ENCODE data around the gene FRMD6. TPM values are rescaled to one million over a fixed set of nuclear protein-coding genes. Genes with fewer than 3 reads are reported as not detected.

FRMD6 gene
- total and polyA plus RNA-seq, 5 donors = 3.1 to 8.8 (median 8.0) TPM

DNA sequence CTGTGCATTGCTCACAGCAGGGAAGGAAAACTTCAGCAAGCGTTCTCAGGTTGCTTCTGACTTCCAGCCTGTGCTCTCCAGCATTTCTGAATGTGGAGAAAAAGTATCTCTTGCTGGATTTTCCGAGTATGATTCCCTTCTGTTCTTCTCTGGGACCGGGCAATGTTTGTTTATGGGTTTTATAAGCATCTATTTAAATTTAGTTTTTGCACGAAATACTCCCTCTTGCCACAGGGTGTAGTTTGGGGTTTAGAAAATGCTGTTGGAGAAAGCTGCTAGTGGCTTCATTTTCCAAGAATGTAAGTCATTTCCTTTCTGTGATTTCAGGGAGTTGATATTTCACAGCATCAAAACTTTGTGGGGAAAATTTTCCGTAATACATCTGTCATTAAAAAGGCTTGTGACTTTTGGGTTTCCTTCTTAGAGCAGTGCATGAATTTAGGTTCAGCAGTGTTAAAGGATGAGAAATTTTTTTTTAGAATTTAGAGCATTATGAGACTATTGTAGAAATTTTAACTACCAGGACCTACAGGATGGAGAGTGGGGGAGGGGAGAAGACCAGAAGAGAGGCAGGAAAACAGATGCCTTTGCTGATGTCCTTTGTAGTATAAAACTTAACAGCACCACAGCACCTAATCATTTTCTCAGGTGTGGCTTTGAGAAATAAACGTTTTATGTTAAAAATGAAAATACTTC lies 1.5 kb downstream of the FRMD6 start:
- Histone ChIP-seq H3K27ac (ENCODE audit: low read length) (peak overlapping the region; percentile 36), H3K4me1 (ENCODE audit: control insufficient read depth, insufficient read depth, low read length) (no peaks in the 10 kb centered on the region), H3K9me3 (ENCODE audit: control insufficient read depth, low read length) (no peaks in the 10 kb centered on the region), H3K4me3 (ENCODE audit: low read length) (peak overlapping the region; percentile 76), H3K27me3 (ENCODE audit: control insufficient read depth, insufficient read depth) (no peaks in the 10 kb centered on the region)
- DNase-seq = no peak
- WGBS = 8% methylated on average over 6 of the region's 6 CpGs
- ATAC-seq = peak; percentile 13 to 14
- intact Hi-C loops (cut with DNase I) = loop anchor here in 1 of 4 donors (10.0 kb wide), 1 partner anchor 122 kb away; no protein-coding TSS in a partner anchor

DNA sequence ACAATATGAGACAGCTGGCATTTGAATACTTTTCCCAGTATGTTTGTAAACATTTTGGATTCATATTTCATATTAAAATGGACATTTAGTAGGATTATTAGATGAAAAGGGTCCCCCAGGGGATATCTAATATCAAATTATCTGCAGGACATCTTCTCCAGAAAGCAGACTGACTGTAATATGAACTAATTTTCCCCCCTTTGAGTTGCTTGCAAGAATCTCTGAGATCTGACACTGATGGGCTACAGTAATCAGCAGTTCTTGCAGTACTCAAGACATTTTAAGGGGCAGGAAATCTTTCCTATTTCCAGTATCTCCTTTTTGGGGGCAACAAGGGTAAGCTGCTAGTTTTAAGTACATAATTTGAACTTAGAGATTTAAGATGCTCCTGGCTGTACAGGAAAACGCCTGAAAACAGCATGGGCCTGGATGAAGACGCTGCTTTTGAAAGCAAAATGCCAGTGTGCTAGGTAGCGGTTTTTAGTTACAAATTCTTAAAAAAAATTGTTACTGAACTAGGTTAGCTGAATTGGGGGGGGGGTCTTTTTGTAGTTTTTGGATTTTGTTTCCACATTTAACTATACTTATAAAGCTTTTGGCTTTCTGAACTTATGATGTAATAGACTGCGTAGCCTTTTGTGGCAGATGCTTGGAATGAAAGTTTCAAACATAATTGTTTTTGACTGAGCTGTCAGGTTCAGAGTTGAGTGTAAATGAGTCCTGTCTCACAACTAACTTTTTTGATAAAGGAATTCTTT lies 2.2 kb downstream of the FRMD6 start:
- Histone ChIP-seq H3K27me3 (ENCODE audit: control insufficient read depth, insufficient read depth) (no peaks in the 10 kb centered on the region), H3K4me1 (ENCODE audit: control insufficient read depth, insufficient read depth, low read length) (no peaks in the 10 kb centered on the region), H3K4me3 (ENCODE audit: low read length) (peak overlapping the region; percentile 76), H3K9me3 (ENCODE audit: control insufficient read depth, low read length) (no peaks in the 10 kb centered on the region), H3K27ac (ENCODE audit: low read length) (peak overlapping the region; percentile 36)
- DNase-seq (no peak), ATAC-seq (no peak)
- intact Hi-C loops (cut with DNase I) = loop anchor here in 1 of 4 donors (10.0 kb wide), 1 partner anchor 121 kb away; no protein-coding TSS in a partner anchor
- WGBS = 61% methylated on average over 4 of the region's 4 CpGs

DNA sequence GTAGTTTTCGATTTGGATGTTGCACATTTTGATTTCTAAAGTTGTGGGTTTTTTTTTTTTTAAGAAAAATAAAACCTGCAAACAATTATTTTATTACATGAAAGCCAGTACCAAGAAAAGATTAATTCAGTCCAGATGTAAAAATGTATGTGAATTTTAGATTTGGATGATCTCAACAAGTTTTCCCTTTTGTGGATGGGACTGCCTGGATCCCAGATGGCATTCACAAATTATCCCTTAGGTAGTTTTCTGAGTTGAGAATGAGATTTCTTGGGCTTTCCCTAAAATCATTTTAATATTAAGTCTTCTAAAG lies 2.8 kb downstream of the FRMD6 start:
- no peak for DNase-seq
- 60% methylated on average over 1 of the region's 1 CpG for WGBS
- Histone ChIP-seq H3K27me3 (ENCODE audit: control insufficient read depth, insufficient read depth) (no peaks in the 10 kb centered on the region), H3K27ac (ENCODE audit: low read length) (no peak overlapping the region), H3K9me3 (ENCODE audit: control insufficient read depth, low read length) (no peaks in the 10 kb centered on the region), H3K4me3 (ENCODE audit: low read length) (no peak overlapping the region), H3K4me1 (ENCODE audit: control insufficient read depth, insufficient read depth, low read length) (no peaks in the 10 kb centered on the region)
- ATAC-seq = no peak
- intact Hi-C loops (cut with DNase I) = loop anchor here in 1 of 4 donors (10.0 kb wide), 1 partner anchor 120 kb away; no protein-coding TSS in a partner anchor

DNA sequence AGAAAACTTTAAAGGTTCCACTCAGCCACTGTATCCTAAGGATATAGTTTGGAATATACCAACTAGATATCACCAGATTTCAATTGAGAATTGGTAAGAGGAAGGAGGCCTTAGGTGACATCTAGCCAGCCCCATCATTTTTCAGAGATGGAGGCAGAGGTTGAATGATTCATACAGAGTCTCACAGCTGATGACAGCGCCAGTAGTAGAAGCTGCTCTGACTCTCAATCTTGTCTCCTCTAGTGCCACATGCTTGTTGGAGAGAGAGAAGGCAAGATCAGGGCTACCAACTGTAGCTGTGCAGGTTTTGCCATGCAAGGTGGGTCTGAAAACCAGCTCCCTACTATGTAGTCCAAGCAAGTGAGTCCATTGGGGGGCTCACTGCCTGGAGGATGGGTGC lies 6.1 kb downstream of the FRMD6 start:
- Histone ChIP-seq H3K27me3 (ENCODE audit: control insufficient read depth, insufficient read depth) (no peaks in the 10 kb centered on the region), H3K9me3 (ENCODE audit: control insufficient read depth, low read length) (no peaks in the 10 kb centered on the region), H3K27ac (ENCODE audit: low read length) (no peak overlapping the region), H3K4me3 (ENCODE audit: low read length) (no peak overlapping the region), H3K4me1 (ENCODE audit: control insufficient read depth, insufficient read depth, low read length) (no peaks in the 10 kb centered on the region)
- intact Hi-C loops (cut with DNase I) = loop anchor here in 1 of 4 donors (10.0 kb wide), 1 partner anchor 117 kb away; no protein-coding TSS in a partner anchor
- DNase-seq (no peak), ATAC-seq (no peak)
- 96% methylated on average over 1 of the region's 1 CpG for WGBS

DNA sequence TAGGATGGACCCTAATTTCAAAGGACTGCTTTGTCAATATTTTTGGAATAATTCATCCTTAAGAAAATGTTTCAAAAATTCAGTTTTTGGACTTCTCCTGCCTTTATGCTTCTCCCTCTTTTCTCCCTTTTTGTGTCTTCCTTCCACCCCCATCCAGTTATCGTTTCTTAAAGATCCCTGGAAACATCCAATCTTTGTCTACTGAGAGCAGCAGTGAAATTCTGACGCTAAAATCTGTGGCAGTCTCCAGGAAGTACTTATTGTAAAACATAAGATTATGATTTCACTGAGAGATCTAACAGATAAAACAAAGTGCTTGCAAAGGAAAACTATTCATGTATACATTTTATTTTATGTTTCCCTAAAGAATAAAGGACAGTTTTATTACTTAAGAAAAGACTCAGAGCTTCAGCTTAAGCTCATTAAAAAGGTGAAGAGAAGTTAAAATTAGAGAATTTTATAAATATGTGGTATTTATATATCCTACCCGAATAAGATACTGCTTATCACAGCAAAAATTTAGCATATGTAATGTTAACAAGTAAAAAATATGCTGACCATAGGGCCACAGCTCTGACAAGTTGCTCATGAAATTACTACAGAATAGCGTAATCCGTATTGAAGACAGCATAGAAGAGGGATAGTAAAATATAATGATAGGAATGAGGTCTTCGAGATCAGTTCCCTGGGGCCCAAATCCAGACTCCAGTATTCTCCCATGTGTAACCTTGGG lies 6.9 kb downstream of the FRMD6 start:
- intact Hi-C loops (cut with DNase I) = loop anchor here in 1 of 4 donors (10.0 kb wide), 1 partner anchor 116 kb away; no protein-coding TSS in a partner anchor

DNA sequence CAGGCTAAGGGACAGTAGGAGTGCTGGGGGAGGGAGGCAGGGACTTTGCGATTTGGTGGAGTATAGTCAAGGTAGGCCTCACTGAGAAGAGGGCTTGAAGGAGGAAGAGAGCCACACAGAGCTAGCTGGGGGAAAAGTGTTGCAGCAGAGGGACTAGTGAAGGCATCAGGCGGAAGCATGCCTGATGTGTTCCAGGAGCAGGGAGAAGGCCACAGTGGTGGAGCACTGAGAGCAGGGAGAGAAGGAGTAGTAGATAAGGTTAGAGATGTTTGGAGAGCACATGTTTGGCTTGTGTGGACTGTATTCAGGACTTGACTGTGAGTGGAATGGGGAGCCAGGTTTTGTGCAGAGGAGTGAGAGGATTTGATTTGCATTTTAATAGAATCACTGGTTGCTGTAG lies 9.0 kb downstream of the FRMD6 start:
- no peaks in the 10 kb centered on the region for H3K9me3 ChIP-seq (ENCODE audit: control insufficient read depth, low read length)
- ATAC-seq (peak; percentile 39 to 48), DNase-seq (no peak)
- no peak overlapping the region for H3K4me3 ChIP-seq (ENCODE audit: low read length)
- no peak overlapping the region for H3K27ac ChIP-seq (ENCODE audit: low read length)
- H3K27me3 ChIP-seq (ENCODE audit: control insufficient read depth, insufficient read depth) = no peaks in the 10 kb centered on the region
- intact Hi-C loops (cut with DNase I) = no loop called here
- 91% methylated on average over 2 of the region's 2 CpGs for WGBS
- H3K4me1 ChIP-seq (ENCODE audit: control insufficient read depth, insufficient read depth, low read length) = no peaks in the 10 kb centered on the region

More for the DNA sequence above, 6.9 kb downstream of the FRMD6 start:
- no peak for DNase-seq
- no peaks in the 10 kb centered on the region for H3K4me1 ChIP-seq (ENCODE audit: control insufficient read depth, insufficient read depth, low read length)
- H3K9me3 ChIP-seq (ENCODE audit: control insufficient read depth, low read length) = no peaks in the 10 kb centered on the region
- no peaks in the 10 kb centered on the region for H3K27me3 ChIP-seq (ENCODE audit: control insufficient read depth, insufficient read depth)
- WGBS = 64% methylated on average over 6 of the region's 6 CpGs
- ATAC-seq = no peak
- H3K27ac ChIP-seq (ENCODE audit: low read length) = no peak overlapping the region
- no peak overlapping the region for H3K4me3 ChIP-seq (ENCODE audit: low read length)

DNA sequence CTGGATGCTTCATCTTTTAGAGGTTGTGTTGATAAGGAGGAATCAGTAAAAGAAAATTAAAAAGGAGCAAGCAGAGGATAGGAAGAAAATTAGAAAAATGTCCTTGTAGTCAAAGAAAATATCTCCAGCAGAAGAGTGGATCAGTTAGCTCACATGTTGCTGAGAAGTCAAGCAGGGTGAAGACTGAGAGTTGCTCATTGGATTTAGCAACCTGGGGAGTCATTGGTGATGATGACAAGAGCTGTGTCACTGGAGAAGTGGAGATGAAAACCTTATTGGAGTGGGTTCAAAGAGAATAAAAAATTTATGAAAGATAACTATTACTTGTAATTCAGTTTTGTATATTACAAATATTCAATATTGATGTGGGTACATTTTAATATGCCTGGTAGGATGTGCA lies 9.8 kb downstream of the FRMD6 start:
- H3K4me3 ChIP-seq (ENCODE audit: low read length) = no peak overlapping the region
- no peak for ATAC-seq
- DNase-seq = no peak
- intact Hi-C loops (cut with DNase I) = no loop called here
- no peaks in the 10 kb centered on the region for H3K4me1 ChIP-seq (ENCODE audit: control insufficient read depth, insufficient read depth, low read length)
- no peaks in the 10 kb centered on the region for H3K27me3 ChIP-seq (ENCODE audit: control insufficient read depth, insufficient read depth)
- H3K9me3 ChIP-seq (ENCODE audit: control insufficient read depth, low read length) = no peaks in the 10 kb centered on the region
- H3K27ac ChIP-seq (ENCODE audit: low read length) = no peak overlapping the region

DNA sequence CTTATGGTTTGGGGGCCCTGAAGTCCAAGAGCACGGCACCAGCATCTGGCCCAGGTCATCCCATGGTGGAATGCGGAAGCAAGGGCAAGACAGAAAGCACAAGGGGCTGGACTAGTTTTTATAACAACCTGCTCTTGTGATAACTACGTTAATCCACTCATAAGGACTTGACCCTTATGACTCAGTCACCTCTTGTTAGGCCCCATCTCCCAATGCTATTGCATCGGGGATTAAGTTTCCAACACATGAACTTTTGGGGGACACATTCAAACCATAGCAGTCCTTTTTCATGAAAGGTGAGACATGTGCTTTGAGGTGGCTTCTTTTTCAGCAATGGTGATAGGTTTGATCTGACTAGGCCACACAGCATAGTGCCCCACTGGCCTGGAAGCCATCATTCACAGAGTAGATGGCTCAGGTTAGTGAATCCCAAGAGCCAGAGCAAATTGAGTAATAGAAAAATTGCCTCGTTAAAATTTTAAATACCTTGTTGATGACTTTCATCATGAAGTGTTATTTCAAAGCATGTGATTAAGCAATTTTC lies 12.1 kb downstream of the FRMD6 start:
- no peaks in the 10 kb centered on the region for H3K27me3 ChIP-seq (ENCODE audit: control insufficient read depth, insufficient read depth)
- intact Hi-C loops (cut with DNase I) = no loop called here
- H3K9me3 ChIP-seq (ENCODE audit: control insufficient read depth, low read length) = no peaks in the 10 kb centered on the region
- DNase-seq = no peak
- H3K4me3 ChIP-seq (ENCODE audit: low read length) = no peak overlapping the region
- ATAC-seq = no peak
- H3K27ac ChIP-seq (ENCODE audit: low read length) = no peak overlapping the region
- no peaks in the 10 kb centered on the region for H3K4me1 ChIP-seq (ENCODE audit: control insufficient read depth, insufficient read depth, low read length)
- 91% methylated on average over 5 of the region's 5 CpGs for WGBS

DNA sequence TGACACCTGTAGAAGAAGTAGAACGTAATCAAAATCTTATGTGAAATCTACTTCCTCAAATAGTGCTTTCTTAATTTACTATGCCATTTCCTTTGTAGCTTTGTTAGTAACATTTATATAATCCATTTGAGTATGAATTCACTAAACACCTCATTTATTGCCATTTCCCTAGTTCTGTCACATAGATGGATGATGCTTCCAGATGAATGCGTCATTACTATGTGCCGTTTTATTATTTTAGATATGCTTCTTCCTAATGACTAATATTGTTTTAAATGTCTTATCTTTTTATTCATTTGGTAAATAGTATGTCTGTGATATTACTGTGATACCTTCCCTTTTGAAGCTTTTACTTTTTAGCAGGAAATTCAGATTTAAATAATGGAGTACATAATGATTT lies 14.4 kb downstream of the FRMD6 start:
- intact Hi-C loops (cut with DNase I) = no loop called here
- no peaks in the 10 kb centered on the region for H3K27me3 ChIP-seq (ENCODE audit: control insufficient read depth, insufficient read depth)

DNA sequence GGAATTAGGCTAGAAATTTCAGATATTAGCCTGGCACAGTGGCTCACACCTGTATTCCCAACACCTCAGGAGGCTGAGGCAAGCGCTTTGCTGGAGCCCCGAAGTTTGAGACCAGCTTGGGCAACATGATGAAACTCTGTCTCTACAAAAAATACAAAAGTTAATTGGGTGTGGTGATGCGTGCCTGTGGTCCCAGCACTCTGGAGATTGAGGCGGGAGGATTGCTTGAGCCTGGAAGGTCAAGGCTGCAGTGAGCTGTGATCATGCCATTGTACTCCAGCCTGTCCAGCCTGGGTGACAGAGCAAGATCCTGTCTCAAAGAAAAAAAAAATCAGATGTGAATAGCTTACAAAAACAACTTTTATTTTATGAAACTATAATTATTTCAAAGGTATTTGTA lies 15.1 kb downstream of the FRMD6 start:
- no peak for DNase-seq
- no peak for ATAC-seq
- intact Hi-C loops (cut with DNase I) = no loop called here
- 86% methylated on average over 4 of the region's 4 CpGs for WGBS
- H3K9me3 ChIP-seq (ENCODE audit: control insufficient read depth, low read length) = no peaks in the 10 kb centered on the region
- H3K4me1 ChIP-seq (ENCODE audit: control insufficient read depth, insufficient read depth, low read length) = no peaks in the 10 kb centered on the region
- no peaks in the 10 kb centered on the region for H3K27me3 ChIP-seq (ENCODE audit: control insufficient read depth, insufficient read depth)
- no peak overlapping the region for H3K4me3 ChIP-seq (ENCODE audit: low read length)
- no peak overlapping the region for H3K27ac ChIP-seq (ENCODE audit: low read length)

More for the DNA sequence above, 14.4 kb downstream of the FRMD6 start:
- 89% methylated on average over 3 of the region's 3 CpGs for WGBS
- Histone ChIP-seq H3K4me1 (ENCODE audit: control insufficient read depth, insufficient read depth, low read length) (no peaks in the 10 kb centered on the region), H3K4me3 (ENCODE audit: low read length) (no peak overlapping the region), H3K9me3 (ENCODE audit: control insufficient read depth, low read length) (no peaks in the 10 kb centered on the region), H3K27ac (ENCODE audit: low read length) (no peak overlapping the region)
- no peak for ATAC-seq
- no peak for DNase-seq

DNA sequence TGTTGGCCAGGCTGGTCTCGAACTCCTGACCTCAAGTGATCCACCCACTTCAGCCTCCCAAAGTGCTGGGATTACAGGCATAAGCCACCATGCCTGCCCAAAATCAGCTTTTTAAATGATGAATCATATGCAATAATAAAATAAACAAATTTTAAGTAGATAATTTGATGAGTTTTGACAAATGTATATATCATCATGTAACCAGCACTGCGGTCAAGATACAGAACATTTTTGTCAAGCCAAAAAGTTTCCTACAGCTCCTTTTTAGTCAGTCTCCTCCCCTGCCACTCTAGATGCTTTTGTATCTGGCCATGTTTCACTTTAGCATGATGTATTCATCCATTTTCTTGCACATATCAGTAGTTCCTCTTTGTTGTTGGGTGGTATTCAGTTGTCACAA lies 17.2 kb downstream of the FRMD6 start:
- H3K4me1 ChIP-seq (ENCODE audit: control insufficient read depth, insufficient read depth, low read length) = no peaks in the 10 kb centered on the region
- WGBS = 98% methylated on average over 2 of the region's 2 CpGs
- no peaks in the 10 kb centered on the region for H3K9me3 ChIP-seq (ENCODE audit: control insufficient read depth, low read length)
- no peaks in the 10 kb centered on the region for H3K27me3 ChIP-seq (ENCODE audit: control insufficient read depth, insufficient read depth)
- DNase-seq (no peak), ATAC-seq (no peak)
- no peak overlapping the region for H3K4me3 ChIP-seq (ENCODE audit: low read length)
- H3K27ac ChIP-seq (ENCODE audit: low read length) = no peak overlapping the region
- intact Hi-C loops (cut with DNase I) = no loop called here
